ENCODE data around the gene CBLB. TPM values are rescaled to one million over a fixed set of nuclear protein-coding genes. Genes with fewer than 3 reads are reported as not detected.
"Not testable (repeated sequence)": the region's sequence is repeated elsewhere in the genome, so short reads cannot be mapped to it uniquely, and the experiment has no call there.

The CBLB gene
- total and polyA plus RNA-seq, 3 experiments from 2014 or later = 67.7 to 113 (median 112) TPM

DNA sequence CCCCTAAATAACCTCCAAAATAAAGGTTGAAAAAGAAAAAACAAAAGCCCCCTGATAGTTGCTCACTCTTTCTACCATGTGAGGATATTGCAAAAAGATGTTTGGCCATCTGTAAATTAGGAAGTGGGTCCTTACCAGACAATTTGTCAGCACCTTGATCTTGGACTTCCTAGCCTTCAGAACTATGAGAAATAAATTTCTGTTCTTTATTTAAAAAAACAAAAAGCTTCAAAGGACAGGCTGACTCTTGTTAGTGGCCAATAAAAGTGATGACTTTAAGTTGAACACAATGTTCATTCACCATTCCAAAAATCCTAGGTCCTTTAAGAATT lies 103.5 kb downstream of the CBLB start:
- CTCF ChIA-PET = no interaction called here

DNA sequence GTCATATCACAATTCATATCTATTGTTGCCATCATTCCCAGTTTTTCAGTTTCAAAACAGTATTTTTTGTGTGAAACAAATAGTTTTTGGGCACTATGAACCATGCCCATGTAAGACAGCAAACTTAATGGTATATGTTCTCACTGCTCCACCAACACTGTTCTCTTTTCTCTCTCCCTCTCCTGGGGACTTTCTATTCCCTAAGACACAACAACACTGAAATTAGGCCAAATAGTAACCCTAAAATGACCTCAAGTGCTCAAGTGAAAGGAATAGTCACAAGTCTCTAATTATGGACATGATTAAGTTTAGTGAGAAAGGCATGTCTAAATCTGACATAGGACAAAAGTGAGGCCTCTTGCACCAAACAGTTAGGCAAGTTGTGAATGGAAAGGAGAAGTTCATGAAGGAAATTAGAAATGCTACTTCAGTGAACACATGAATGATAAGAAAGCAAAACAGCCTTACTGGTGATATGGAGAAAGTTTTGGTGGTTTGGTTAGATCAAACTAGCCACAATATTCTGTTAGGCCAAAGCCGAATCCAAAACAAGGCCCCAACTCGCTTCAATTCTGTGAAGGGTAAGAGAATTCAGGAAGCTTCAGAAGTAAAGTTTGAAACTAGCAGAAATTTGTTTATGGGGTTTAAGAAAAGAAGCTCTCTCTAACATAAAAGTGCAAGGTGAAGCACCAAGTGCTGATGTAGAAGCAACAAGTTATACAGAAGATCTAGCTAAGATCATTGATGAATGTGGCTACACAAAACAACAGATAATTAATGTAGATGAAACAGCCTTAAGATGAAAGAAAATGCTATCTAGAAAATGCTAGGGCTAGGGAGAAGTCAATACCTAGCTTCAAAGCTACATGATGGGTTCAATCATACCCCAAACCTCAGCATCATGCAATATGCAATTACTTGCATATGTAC lies 104.2 kb downstream of the CBLB start:
- Mint-ChIP-seq H3K4me1 (peaks cover 76 to 95% (median 94%) of the 10 kb centered on the region in 3 donors), H3K27ac (peak overlapping the region; percentile 59 to 92 (median 84)), H3K27me3 (no peaks in the 10 kb centered on the region), H3K9me3 (peaks cover 7 to 26% (median 20%) of the 10 kb centered on the region in 5 donors), H3K4me3 (peak overlapping the region; percentile 3 to 60 (median 43)), H3K36me3 (peaks cover 30 to 68% (median 48%) of the 10 kb centered on the region in 3 donors)
- CTCF ChIA-PET = no interaction called here
- Histone ChIP-seq H3K9me3 (ENCODE audit: low read length) (peaks cover 6% of the 10 kb centered on the region), H3K36me3 (ENCODE audit: insufficient read depth, low read length) (no peaks in the 10 kb centered on the region), H3K4me3 (ENCODE audit: low read length) (no peak overlapping the region), H3K4me1 (ENCODE audit: insufficient read depth, low read length) (peaks cover 55% of the 10 kb centered on the region), H3K27me3 (ENCODE audit: insufficient read depth, low read length, poor library complexity, severe bottlenecking) (no peaks in the 10 kb centered on the region), H3K27ac (ENCODE audit: low read depth, low read length) (no peak overlapping the region)
- peak in 2 of 5 donors; percentile 46 to 70 for DNase-seq
- POLR2A ChIA-PET = interaction anchor here (0.8 to 1.5 kb wide), 3 partner anchors 11 to 15 kb away, joined by 3 to 4 read pairs (median 3); no protein-coding TSS in a partner anchor

More for the DNA sequence above, 103.5 kb downstream of the CBLB start:
- H3K4me3 Mint-ChIP-seq = peak overlapping the region in 6 of 7 donors; percentile 6 to 66 (median 48)
- Histone ChIP-seq H3K4me1 (ENCODE audit: insufficient read depth, low read length) (peaks cover 55% of the 10 kb centered on the region), H3K36me3 (ENCODE audit: insufficient read depth, low read length) (no peaks in the 10 kb centered on the region), H3K27me3 (ENCODE audit: insufficient read depth, low read length, poor library complexity, severe bottlenecking) (no peaks in the 10 kb centered on the region), H3K9me3 (ENCODE audit: low read length) (peaks cover 6% of the 10 kb centered on the region), H3K4me3 (ENCODE audit: low read length) (no peak overlapping the region), H3K27ac (ENCODE audit: low read depth, low read length) (no peak overlapping the region)
- H3K9me3 Mint-ChIP-seq = peaks cover 7 to 26% (median 20%) of the 10 kb centered on the region in 5 donors
- no peak for DNase-seq
- H3K4me1 Mint-ChIP-seq = peaks cover 78 to 97% (median 96%) of the 10 kb centered on the region in 3 donors
- POLR2A ChIA-PET = interaction anchor here (0.8 to 1.5 kb wide), 2 partner anchors 12 to 16 kb away, joined by 3 to 4 read pairs; no protein-coding TSS in a partner anchor
- H3K27me3 Mint-ChIP-seq = no peaks in the 10 kb centered on the region
- peaks cover 32 to 68% (median 44%) of the 10 kb centered on the region in 3 donors for H3K36me3 Mint-ChIP-seq
- peak overlapping the region; percentile 57 to 90 (median 76) for H3K27ac Mint-ChIP-seq

DNA sequence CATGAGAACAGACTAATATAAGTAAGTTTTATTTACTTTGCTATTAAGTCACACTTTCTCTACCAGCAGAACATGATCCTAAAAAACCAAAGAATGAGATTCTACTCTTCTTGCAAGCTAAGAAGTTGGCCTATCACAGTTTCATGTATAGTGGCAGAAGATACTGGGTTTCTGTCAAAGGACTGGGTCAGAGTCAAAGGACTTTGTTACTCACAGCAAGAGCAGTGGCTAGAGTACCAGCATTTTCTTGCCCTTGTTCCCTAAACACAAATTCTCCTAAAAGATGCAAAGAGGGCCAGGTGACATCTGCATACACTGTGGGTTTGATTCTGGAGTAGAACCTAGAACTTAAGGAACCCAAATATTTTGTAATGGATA lies 105.2 kb downstream of the CBLB start:
- Mint-ChIP-seq H3K27ac (peak overlapping the region; percentile 36 to 80 (median 67)), H3K4me1 (peaks cover 76 to 94% (median 90%) of the 10 kb centered on the region in 3 donors), H3K27me3 (no peaks in the 10 kb centered on the region), H3K4me3 (peak overlapping the region in 3 of 7 donors; percentile 8 to 28 (median 8)), H3K9me3 (peaks cover 7 to 31% (median 24%) of the 10 kb centered on the region in 5 donors), H3K36me3 (peaks cover 34 to 68% (median 51%) of the 10 kb centered on the region in 3 donors)
- no peak for DNase-seq
- Histone ChIP-seq H3K36me3 (ENCODE audit: insufficient read depth, low read length) (no peaks in the 10 kb centered on the region), H3K27me3 (ENCODE audit: insufficient read depth, low read length, poor library complexity, severe bottlenecking) (no peaks in the 10 kb centered on the region), H3K27ac (ENCODE audit: low read depth, low read length) (no peak overlapping the region), H3K4me3 (ENCODE audit: low read length) (no peak overlapping the region), H3K9me3 (ENCODE audit: low read length) (peaks cover 6% of the 10 kb centered on the region), H3K4me1 (ENCODE audit: insufficient read depth, low read length) (peaks cover 54% of the 10 kb centered on the region)
- ChIA-PET CTCF (no interaction called here), POLR2A (interaction anchor here (0.7 to 1.5 kb wide), 2 partner anchors 10 to 196 kb away, joined by 3 read pairs; no protein-coding TSS in a partner anchor)

DNA sequence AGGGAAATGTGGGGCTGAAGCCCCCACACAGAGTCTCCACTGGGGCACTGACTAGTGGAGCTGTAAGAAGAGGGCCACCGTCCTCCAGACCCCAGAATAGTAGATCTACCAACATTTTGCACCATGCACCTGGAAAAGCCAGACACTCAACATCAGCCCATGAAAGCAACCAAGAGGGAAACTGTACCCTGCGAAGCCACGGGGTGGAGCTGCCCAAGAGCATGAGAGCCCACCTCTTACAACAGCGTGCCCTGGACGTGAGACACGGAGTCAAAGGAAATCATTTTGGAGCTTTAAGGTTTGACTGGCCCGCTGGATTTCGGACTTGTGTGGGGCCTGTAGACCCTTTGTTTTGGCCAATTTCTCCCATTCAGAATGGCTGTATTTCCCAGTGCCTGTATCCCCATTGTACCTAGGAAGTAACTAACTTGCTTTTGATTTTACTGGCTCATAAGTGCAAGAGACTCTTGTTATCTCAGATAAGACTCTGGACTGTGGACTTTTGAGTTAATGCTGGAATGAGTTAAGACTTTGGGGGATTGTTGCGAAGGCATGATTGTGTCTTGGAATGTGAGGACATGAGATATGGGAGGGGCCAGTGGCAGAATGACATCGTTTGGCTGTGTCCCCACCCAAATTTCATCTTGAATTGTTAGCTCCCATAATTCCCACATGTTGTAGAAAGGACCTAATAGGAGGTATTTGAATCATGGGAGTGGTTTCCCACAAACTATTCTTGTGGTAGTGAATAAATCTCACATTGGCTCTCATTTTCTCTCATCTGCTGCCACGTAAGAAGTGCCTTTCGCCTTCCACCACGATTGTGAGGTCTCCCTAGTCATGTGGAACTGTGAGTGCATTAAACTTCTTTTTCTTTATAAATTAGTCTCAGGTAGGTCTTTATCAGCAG lies 105.8 kb downstream of the CBLB start:
- H3K27ac ChIP-seq (ENCODE audit: low read depth, low read length) = no peak overlapping the region
- no peak for DNase-seq
- peaks cover 35 to 70% (median 54%) of the 10 kb centered on the region in 3 donors for H3K36me3 Mint-ChIP-seq
- CTCF ChIA-PET = interaction anchor here (1.4 kb wide), 1 partner anchor 9 kb away, joined by 4 read pairs; no protein-coding TSS in a partner anchor
- peak overlapping the region; percentile 2 to 60 (median 26) for H3K4me3 Mint-ChIP-seq
- no peaks in the 10 kb centered on the region for H3K36me3 ChIP-seq (ENCODE audit: insufficient read depth, low read length)
- H3K9me3 ChIP-seq (ENCODE audit: low read length) = peaks cover 6% of the 10 kb centered on the region
- H3K4me1 Mint-ChIP-seq = peaks cover 74 to 93% (median 88%) of the 10 kb centered on the region in 3 donors
- no peak overlapping the region for H3K4me3 ChIP-seq (ENCODE audit: low read length)
- H3K27me3 ChIP-seq (ENCODE audit: insufficient read depth, low read length, poor library complexity, severe bottlenecking) = no peaks in the 10 kb centered on the region
- H3K4me1 ChIP-seq (ENCODE audit: insufficient read depth, low read length) = peaks cover 50% of the 10 kb centered on the region
- H3K27me3 Mint-ChIP-seq = no peaks in the 10 kb centered on the region
- POLR2A ChIA-PET = interaction anchor here (0.7 to 1.5 kb wide), 2 partner anchors 10 to 197 kb away, joined by 3 read pairs; no protein-coding TSS in a partner anchor
- H3K9me3 Mint-ChIP-seq = peaks cover 7 to 31% (median 24%) of the 10 kb centered on the region in 5 donors
- H3K27ac Mint-ChIP-seq = peak overlapping the region; percentile 41 to 80 (median 67)

DNA sequence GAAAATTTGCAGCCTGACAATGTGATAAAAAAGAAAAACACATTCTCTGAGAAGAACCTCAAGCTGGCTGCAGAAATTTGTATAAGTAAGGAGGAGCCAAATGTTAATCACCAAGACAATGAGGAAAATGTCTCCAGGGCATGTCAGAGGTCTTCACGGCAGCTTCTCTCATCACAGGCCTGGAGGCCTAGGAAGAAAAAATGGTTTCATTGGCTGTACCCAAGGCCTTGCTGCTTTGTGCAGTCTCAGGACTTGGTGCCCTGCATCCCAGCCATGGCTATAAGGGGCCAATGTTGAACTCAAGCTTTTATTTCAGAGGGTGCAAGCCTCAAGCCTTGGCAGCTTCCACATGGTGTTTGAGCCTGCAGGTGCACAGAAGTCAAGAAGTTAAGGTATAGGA lies 106.6 kb downstream of the CBLB start:
- Mint-ChIP-seq H3K4me3 (peak overlapping the region in 2 of 7 donors; percentile 3 to 60), H3K36me3 (peaks cover 35 to 74% (median 60%) of the 10 kb centered on the region in 3 donors), H3K9me3 (peaks cover 7 to 31% (median 25%) of the 10 kb centered on the region in 5 donors), H3K27ac (peak overlapping the region in 4 of 8 donors; percentile 24 to 66 (median 45)), H3K4me1 (peaks cover 74 to 93% (median 88%) of the 10 kb centered on the region in 3 donors)
- CTCF ChIA-PET = interaction anchor here (1.4 kb wide), 1 partner anchor 9 kb away, joined by 4 read pairs; no protein-coding TSS in a partner anchor
- H3K4me3 ChIP-seq (ENCODE audit: low read length); H3K27ac ChIP-seq (ENCODE audit: low read depth, low read length); H3K27me3 Mint-ChIP-seq; DNase-seq; H3K27me3 ChIP-seq (ENCODE audit: insufficient read depth, low read length, poor library complexity, severe bottlenecking); POLR2A ChIA-PET; H3K36me3 ChIP-seq (ENCODE audit: insufficient read depth, low read length); H3K9me3 ChIP-seq (ENCODE audit: low read length): not testable (repeated sequence)
- peaks cover 50% of the 10 kb centered on the region for H3K4me1 ChIP-seq (ENCODE audit: insufficient read depth, low read length)

DNA sequence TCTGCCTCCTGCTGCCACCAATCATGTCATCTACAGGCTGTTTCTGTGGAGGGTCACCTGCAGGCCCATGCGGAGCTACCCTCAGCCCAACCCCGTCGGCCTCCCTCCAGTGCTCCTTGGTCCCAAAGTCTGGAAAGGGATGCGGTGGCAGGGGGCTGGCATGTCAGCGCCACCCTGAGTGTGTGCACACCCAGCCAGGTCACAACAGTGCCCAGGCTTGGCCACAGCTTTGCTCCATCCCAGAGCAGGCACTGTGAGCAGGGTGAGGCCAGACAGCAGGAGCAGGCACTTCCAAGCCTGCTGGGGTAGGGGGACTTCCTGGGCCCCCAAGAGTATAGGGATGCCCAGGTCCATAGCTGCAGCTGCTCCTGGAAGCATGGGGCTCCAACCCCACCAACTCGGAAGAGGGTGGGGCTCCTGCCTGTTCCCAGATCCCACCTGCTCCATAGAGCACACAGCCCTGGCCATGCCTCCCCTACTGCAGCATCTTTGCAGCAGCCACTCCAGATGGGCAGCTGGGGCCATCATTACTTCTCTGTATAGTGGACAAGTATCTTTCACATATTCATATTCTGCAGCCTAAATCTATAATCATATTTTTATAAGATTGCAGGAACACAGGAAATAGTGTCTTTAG lies 109.3 kb downstream of the CBLB start:
- Histone ChIP-seq H3K9me3 (ENCODE audit: low read length) (peaks cover 6% of the 10 kb centered on the region), H3K27ac (ENCODE audit: low read depth, low read length) (no peak overlapping the region), H3K27me3 (ENCODE audit: insufficient read depth, low read length, poor library complexity, severe bottlenecking) (no peaks in the 10 kb centered on the region), H3K4me3 (ENCODE audit: low read length) (no peak overlapping the region), H3K4me1 (ENCODE audit: insufficient read depth, low read length) (peaks cover 50% of the 10 kb centered on the region), H3K36me3 (ENCODE audit: insufficient read depth, low read length) (no peaks in the 10 kb centered on the region)
- ChIA-PET CTCF (no interaction called here), POLR2A (interaction anchor here (1.9 kb wide), 1 partner anchor 10 kb away, joined by 6 read pairs; no protein-coding TSS in a partner anchor)
- peaks cover 7 to 31% (median 27%) of the 10 kb centered on the region in 5 donors for H3K9me3 Mint-ChIP-seq
- peaks cover 69 to 93% (median 88%) of the 10 kb centered on the region in 3 donors for H3K4me1 Mint-ChIP-seq
- peaks cover 35 to 73% (median 71%) of the 10 kb centered on the region in 3 donors for H3K36me3 Mint-ChIP-seq
- peak overlapping the region in 1 of 7 donors; percentile 40 for H3K4me3 Mint-ChIP-seq
- peak overlapping the region; percentile 50 to 86 (median 77) for H3K27ac Mint-ChIP-seq
- no peaks in the 10 kb centered on the region for H3K27me3 Mint-ChIP-seq
- no peak for DNase-seq

DNA sequence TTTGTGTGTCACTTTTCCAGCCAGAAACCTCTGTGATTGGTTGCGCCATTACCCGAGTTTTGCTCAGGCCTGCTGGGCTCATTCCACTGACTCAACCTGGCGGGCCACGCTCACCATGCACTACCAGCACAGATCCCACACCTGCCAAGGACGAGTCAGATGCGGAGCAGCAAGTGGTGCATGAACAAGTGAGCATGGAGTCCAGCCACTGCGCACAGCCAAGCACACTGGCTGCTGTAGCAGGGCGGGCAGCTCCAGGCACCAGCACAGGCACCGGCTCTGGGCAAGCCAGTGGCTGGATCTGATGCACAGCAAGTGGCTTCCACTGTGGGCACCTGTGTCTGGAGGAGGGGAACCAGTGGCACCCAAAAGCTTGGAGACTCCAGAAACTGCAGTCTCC lies 110.4 kb downstream of the CBLB start:
- CTCF ChIA-PET = no interaction called here
- peaks cover 0 to 3% of the 10 kb centered on the region in 2 donors for H3K27me3 Mint-ChIP-seq

More for the DNA sequence above, 110.4 kb downstream of the CBLB start:
- H3K27me3 ChIP-seq (ENCODE audit: insufficient read depth, low read length, poor library complexity, severe bottlenecking) = no peaks in the 10 kb centered on the region
- no peak overlapping the region for H3K27ac ChIP-seq (ENCODE audit: low read depth, low read length)
- peaks cover 11 to 29% (median 25%) of the 10 kb centered on the region in 5 donors for H3K9me3 Mint-ChIP-seq
- H3K4me1 Mint-ChIP-seq = peaks cover 67 to 93% (median 88%) of the 10 kb centered on the region in 3 donors
- no peaks in the 10 kb centered on the region for H3K36me3 ChIP-seq (ENCODE audit: insufficient read depth, low read length)
- DNase-seq = no peak
- H3K27ac Mint-ChIP-seq = peak overlapping the region in 6 of 8 donors; percentile 57 to 86 (median 78)
- H3K36me3 Mint-ChIP-seq = peaks cover 34 to 66% (median 66%) of the 10 kb centered on the region in 3 donors
- POLR2A ChIA-PET = no interaction called here
- no peak overlapping the region for H3K4me3 Mint-ChIP-seq
- H3K4me1 ChIP-seq (ENCODE audit: insufficient read depth, low read length) = peaks cover 50% of the 10 kb centered on the region
- H3K4me3 ChIP-seq (ENCODE audit: low read length) = no peak overlapping the region
- H3K9me3 ChIP-seq (ENCODE audit: low read length) = peaks cover 6% of the 10 kb centered on the region
